ENCODE data around the gene MACROD2. TPM values are rescaled to one million over a fixed set of nuclear protein-coding genes. Genes with fewer than 3 reads are reported as not detected.

Gene MACROD2
- total RNA-seq, 1 experiment from 2014 or later: 3.4 TPM

- no peak for DNase-seq (ENCODE audit: low read depth)
- in situ Hi-C loops (cut with HindIII; ENCODE audit: low pct_unique_long_range_greater_than_20kb, low sequenced_read_pairs): no loop called here
Measured at GRCh38 chr20:14295238-14295637, 299.9 kb downstream of the MACROD2 start.

- DNase-seq (ENCODE audit: low read depth): no peak
- in situ Hi-C loops (cut with HindIII; ENCODE audit: low pct_unique_long_range_greater_than_20kb, low sequenced_read_pairs): no loop called here
Measured at GRCh38 chr20:14295770-14296309, 300.5 kb downstream of the MACROD2 start.

GRCh38 chr20:14299831-14300230 lies 304.5 kb downstream of the MACROD2 start:
- DNase-seq (ENCODE audit: low read depth): no peak
- in situ Hi-C loops (cut with HindIII; ENCODE audit: low pct_unique_long_range_greater_than_20kb, low sequenced_read_pairs): no loop called here

- DNase-seq (ENCODE audit: low read depth): no peak
- in situ Hi-C loops (cut with HindIII; ENCODE audit: low pct_unique_long_range_greater_than_20kb, low sequenced_read_pairs): no loop called here
Measured at GRCh38 chr20:14303106-14303505, 307.8 kb downstream of the MACROD2 start.

GRCh38 chr20:14303651-14304050 lies 308.3 kb downstream of the MACROD2 start:
- in situ Hi-C loops (cut with HindIII; ENCODE audit: low pct_unique_long_range_greater_than_20kb, low sequenced_read_pairs): no loop called here
- no peak for DNase-seq (ENCODE audit: low read depth)

- in situ Hi-C loops (cut with HindIII; ENCODE audit: low pct_unique_long_range_greater_than_20kb, low sequenced_read_pairs): no loop called here
- DNase-seq (ENCODE audit: low read depth): no peak
Measured at GRCh38 chr20:14304472-14304871, 309.2 kb downstream of the MACROD2 start.

GRCh38 chr20:14307956-14308355 lies 312.6 kb downstream of the MACROD2 start:
- no peak for DNase-seq (ENCODE audit: low read depth)
- in situ Hi-C loops (cut with HindIII; ENCODE audit: low pct_unique_long_range_greater_than_20kb, low sequenced_read_pairs): no loop called here

- in situ Hi-C loops (cut with HindIII; ENCODE audit: low pct_unique_long_range_greater_than_20kb, low sequenced_read_pairs): no loop called here
- DNase-seq (ENCODE audit: low read depth): no peak
Measured at GRCh38 chr20:14310977-14311627, 315.8 kb downstream of the MACROD2 start.

- in situ Hi-C loops (cut with HindIII; ENCODE audit: low pct_unique_long_range_greater_than_20kb, low sequenced_read_pairs): no loop called here
- DNase-seq (ENCODE audit: low read depth): no peak
Measured at GRCh38 chr20:14312001-14312400, 316.7 kb downstream of the MACROD2 start.

GRCh38 chr20:14313341-14314020 lies 318.2 kb downstream of the MACROD2 start:
- in situ Hi-C loops (cut with HindIII; ENCODE audit: low pct_unique_long_range_greater_than_20kb, low sequenced_read_pairs): no loop called here
- DNase-seq (ENCODE audit: low read depth): no peak

- no peak for DNase-seq (ENCODE audit: low read depth)
- in situ Hi-C loops (cut with HindIII; ENCODE audit: low pct_unique_long_range_greater_than_20kb, low sequenced_read_pairs): no loop called here
Measured at GRCh38 chr20:14319704-14320103, 324.4 kb downstream of the MACROD2 start.

GRCh38 chr20:14331646-14332045 lies 336.3 kb downstream of the MACROD2 start:
- in situ Hi-C loops (cut with HindIII; ENCODE audit: low pct_unique_long_range_greater_than_20kb, low sequenced_read_pairs): no loop called here

GRCh38 chr20:14332866-14333265 lies 337.6 kb downstream of the MACROD2 start:
- peak; percentile 31 for DNase-seq (ENCODE audit: low read depth)
- in situ Hi-C loops (cut with HindIII; ENCODE audit: low pct_unique_long_range_greater_than_20kb, low sequenced_read_pairs): no loop called here

More at GRCh38 chr20:14331646-14332045, 336.3 kb downstream of the MACROD2 start:
- DNase-seq (ENCODE audit: low read depth): no peak

- in situ Hi-C loops (cut with HindIII; ENCODE audit: low pct_unique_long_range_greater_than_20kb, low sequenced_read_pairs): no loop called here
- no peak for DNase-seq (ENCODE audit: low read depth)
Measured at GRCh38 chr20:14333721-14334120, 338.4 kb downstream of the MACROD2 start.

GRCh38 chr20:14334306-14334930 lies 339.1 kb downstream of the MACROD2 start:
- DNase-seq (ENCODE audit: low read depth): peak; percentile 68
- in situ Hi-C loops (cut with HindIII; ENCODE audit: low pct_unique_long_range_greater_than_20kb, low sequenced_read_pairs): no loop called here

GRCh38 chr20:14335052-14335451 lies 339.7 kb downstream of the MACROD2 start:
- in situ Hi-C loops (cut with HindIII; ENCODE audit: low pct_unique_long_range_greater_than_20kb, low sequenced_read_pairs): no loop called here
- DNase-seq (ENCODE audit: low read depth): peak; percentile 31

GRCh38 chr20:14336686-14337085 lies 341.4 kb downstream of the MACROD2 start:
- in situ Hi-C loops (cut with HindIII; ENCODE audit: low pct_unique_long_range_greater_than_20kb, low sequenced_read_pairs): no loop called here
- DNase-seq (ENCODE audit: low read depth): peak; percentile 64

- peak; percentile 98 for DNase-seq (ENCODE audit: low read depth)
- in situ Hi-C loops (cut with HindIII; ENCODE audit: low pct_unique_long_range_greater_than_20kb, low sequenced_read_pairs): no loop called here
Measured at GRCh38 chr20:14337400-14338171, 342.3 kb downstream of the MACROD2 start, which contains the start of gene FLRT3. TSS of gene FLRT3 (minus strand) at chr20:14337612. CDS start at chr20:14327506, 10,106 bp downstream.
